GM19395 (cell line): ENCODE measurements around the gene LZTFL1.

Source experiments
- ATAC-seq: cut with Tn5 transposase; IDR thresholded peaks from one replicate; pipeline ENCODE4 v1.9.1; 2021; ENCODE audit warnings: mild to moderate bottlenecking, moderate library complexity; ENCODE audit not compliant: unreplicated experiment

LZTFL1 gene

DNA sequence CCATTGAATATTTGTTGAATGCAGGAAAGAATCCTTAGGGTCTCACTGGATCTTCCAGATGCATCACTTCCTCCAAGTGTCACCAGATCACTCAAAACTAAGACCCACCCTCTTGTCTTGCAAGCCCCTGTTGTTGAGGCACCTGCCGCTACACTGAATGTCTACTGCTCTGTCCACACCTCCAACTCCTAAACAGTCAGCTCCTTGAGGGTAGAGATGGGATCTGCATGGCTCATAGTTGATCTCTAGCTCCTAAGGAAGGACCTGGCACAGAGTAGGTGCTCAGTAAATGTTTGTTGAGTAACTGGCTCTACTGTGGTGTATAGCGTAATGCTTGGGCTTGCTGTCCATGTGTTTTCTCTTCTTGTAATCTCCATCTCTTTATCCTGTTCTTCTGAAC, 54.4 kb downstream of the LZTFL1 start:
- ATAC-seq, result no peak

DNA sequence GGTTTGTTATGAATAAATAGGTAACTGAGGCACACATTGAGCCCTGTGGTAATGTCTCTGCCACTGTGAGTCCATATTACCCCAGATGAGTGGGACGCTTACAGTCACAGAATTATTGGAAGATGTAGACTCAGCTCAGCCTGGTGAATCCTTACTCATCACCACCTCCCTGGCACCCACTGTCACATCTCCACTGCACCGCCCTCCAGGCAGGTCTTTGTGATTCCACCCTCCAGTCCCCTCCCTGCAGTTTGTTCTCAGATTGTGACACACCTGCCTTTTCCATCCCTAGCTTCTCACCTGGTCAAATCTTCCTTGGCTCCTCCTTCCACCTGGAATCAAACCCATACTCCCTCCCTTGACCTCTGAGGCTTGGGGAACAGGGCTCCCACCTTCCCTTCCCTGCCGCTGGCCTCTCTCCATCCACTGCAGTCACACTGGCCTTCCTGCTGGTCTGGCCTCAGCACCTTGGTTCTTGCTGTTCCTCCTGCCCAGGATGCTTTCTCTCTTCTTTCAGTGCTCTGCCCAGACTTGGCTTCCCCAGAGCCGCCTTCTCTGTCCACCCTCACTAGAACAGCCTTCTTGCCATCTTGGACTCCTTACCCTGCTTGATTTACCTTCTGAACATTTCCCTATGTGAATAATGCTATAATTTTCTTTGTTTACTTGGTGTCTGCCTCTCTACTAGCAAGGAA, 55.0 kb downstream of the LZTFL1 start:
- ATAC-seq, result no peak

DNA sequence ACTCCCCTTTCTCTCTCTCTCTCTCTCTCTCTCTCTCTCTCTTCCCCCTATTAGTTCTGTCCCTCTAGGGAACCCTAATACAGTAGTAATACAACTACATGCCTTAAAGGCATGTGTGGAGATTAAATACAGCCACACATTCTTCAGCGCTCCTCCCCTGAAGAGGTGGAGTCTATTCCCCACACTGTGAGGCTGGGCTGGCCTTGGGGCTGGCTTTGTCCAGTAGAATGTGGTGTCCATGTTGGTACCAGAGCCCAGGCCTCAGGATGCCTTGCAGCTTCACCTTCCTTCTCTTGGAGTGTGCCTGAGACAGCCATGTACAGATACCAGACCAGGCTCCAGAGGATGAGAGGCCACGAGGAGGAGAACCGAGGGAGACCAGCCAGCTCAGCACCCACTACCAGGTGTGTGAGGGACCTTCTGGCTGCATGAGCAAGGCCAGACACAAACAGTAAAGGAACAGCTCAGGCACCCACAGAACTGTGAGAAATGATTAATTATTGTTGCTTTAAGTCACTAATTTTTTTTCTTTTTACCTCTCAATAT, 56.2 kb downstream of the LZTFL1 start:
- ATAC-seq, result no peak

DNA sequence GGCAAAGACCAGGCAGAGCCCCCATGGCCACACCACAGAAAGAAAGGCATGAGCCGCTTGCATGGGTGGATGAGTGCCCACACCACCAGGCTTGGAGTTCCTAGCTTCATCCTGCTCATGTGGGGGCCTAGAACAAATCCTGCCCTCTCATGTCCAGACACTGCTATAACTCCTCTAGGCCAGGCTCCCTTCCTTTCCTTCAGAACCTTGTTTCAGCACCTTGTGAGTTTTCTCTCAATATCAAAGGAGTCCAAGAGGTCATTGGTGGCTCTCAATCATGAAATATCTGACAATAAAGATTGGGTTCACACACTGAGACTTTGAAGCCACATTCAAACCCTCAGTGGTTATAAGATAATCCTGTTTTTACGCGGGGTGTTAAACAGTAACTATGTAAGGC, 58.3 kb downstream of the LZTFL1 start:
- ATAC-seq, result no peak

DNA sequence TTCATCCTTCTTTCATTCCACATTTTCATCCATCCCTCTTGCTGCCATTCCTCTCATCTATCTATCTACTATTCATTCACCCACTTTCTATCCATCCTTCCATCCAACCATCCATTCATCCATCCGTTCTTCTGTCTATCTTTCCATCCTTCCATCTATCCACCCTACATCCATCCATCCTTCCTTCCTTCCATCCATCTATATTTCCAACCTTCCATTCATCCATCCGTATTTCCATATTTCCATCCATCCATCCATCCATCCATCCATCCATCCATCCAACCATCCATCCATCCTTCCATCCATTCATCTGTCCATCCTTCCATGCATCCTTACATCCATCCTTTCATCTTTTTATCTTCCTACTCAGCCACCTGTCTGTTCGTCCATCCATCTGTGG, 59.5 kb downstream of the LZTFL1 start:
- no peak for ATAC-seq

DNA sequence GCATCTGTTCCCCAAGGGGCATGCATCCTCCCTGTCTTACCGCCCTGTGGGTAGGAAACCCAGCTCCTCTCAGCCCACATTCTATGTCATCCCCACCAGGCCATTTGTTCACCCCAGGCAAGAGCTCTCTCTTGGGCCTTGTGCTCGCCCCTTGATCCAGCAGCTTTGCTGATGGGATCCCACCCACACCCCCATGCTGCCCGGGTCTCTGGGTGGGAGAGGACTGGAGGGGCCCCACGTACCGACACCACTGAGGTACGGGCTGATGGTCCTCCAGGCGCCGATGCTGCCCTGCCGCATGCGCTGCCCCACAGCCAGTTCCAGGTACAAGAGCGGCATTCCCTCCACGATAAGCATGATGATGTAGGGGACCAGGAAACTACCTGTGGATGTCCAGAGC, 60.1 kb downstream of the LZTFL1 start:
- ATAC-seq, result no peak

DNA sequence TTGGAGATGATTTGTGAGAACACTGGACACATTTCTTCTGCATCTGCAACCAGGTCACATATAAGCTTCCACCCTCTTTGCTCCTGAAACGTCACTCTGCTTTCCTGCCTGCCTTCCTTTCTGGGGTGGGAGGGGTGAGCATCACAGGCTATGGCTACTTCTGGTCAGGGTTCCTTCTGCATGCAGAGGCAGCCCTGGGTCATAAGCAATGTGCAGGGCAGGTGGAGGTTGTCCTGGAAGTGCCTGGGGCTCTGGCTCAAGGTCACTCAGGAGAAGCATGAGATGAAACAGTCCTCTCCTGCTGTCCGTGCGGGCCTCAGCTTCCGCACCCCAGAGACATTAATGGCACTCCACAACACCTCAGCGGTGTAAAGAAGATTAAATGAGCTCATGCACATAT, 60.6 kb downstream of the LZTFL1 start:
- ATAC-seq, result no peak

DNA sequence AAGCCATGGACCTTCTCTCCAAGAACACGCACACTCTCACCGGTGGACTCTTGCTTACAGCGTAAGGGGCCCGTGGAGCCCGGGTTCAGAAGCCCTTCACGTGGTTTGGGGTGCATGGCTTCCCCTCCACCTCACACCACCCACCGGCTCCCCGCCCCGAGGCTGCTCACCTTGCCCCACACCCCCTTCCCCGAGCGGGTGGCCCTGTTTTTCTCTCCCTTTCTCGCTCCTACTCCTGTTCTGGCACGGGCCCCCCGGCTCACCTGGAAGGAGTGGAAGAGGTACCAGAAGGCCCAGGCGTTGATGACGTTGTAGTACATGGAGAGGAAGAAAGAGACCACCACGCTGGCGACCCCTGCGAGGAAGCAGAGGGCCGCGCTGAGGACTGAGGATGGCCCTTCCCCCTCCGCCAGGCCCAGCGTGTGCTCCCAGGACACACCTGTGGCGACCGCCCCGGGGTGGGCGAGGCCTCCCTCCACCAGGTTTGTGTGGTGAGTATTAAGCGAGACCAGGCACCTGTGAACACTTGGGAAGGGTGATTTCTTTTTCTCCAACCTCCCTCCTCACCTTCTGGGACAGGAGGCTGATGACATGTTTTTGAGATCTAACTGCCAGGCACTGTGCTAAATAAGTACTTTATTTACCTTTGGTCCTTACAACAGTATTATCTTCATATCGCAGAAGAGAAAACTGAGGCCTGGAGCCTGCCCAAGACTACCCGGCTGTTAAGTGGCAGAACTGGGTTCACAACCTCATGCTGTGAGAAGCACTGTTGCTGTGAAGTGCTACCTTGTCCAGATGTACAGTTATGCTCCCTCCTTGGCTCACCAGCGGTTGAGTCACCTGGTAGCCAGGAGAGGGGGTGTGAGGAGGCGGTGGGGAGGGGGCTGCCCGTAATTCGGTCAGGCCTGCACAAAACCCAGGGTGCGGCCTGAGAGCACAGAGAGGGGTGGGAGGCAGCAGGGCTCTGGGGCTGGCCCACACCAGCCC, 61.9 kb downstream of the LZTFL1 start:
- no peak for ATAC-seq

DNA sequence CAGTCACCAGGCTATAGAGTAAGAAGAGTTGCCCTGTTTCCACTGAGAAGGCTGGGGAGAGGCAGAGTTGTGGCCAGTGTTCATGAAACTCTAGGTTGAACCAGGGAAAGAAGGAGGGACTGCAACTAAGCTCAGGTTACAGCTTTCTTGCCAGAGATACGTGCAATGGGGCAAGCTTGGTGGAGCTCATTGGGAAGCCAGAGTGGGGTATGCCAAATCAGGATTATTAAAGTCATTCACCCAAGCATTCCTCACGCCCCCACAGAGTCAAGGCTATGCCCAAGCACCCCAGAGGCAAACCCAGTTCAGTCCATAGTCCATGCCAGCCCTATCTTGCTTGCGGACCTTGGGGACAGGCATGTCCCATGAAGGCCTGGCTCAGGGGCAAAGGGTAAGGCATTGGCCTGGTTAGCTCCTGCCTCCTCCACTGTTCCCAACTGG, 63.1 kb downstream of the LZTFL1 start:
- no peak for ATAC-seq

DNA sequence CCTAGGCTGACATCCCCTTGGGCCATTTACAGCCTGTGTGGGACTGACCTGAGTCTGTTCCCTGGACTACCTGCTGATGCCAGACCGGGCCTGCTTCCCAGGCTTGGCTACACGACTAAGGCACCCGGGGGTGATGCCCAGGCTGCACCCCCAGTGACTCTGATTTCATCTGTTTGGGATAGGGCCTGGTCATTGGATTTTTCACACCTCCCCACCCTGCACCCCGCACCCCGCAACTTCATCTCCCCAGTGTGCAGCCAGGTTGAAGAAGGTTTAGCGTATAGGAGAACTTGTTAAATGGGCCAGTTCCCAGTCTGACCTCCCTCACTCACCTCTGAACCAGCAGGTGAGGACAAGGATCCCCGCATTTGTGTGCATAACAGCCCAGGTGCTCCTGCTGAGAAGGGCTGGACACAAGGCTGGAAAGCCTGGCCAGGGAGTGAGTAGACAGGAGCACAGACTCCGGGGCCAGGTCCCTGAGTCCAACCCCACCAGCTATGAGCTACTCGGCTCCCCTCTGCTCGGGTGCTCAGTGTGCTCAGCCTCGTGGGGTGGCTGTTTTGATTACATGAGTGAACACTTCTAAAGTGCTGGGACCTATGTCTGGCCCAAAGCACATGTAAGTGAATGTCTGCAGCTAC, 64.1 kb downstream of the LZTFL1 start:
- ATAC-seq, result no peak

DNA sequence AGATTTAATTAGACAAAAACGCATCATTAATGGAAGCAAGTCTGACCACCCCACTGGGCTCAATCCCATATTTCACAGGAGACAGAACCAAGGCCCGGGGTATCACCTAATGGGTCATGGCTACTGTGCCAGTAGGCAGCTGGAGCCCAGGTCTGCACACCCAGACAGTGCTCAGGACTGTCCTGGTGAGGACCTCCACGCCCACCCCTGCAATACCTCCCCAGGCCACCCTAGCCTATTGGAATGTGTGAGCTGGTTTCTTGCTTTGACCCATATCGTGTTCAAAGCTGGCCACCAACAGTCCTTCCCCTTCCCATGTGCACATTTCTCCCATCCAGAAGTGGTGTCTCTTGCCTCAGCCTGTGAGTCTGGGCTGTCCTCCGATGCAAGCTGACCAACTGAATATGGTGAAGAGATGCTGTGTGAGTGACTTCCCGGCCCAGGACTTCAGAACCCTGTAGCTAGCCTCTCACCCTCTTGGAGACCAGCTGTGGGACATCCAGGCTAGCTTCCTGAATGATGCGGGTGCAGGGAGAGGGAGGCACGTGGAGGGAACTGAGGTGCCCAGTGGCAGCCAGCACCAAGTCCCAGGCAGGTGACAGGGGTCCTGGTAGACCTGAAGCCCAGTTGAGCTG, 64.7 kb downstream of the LZTFL1 start:
- no peak for ATAC-seq

DNA sequence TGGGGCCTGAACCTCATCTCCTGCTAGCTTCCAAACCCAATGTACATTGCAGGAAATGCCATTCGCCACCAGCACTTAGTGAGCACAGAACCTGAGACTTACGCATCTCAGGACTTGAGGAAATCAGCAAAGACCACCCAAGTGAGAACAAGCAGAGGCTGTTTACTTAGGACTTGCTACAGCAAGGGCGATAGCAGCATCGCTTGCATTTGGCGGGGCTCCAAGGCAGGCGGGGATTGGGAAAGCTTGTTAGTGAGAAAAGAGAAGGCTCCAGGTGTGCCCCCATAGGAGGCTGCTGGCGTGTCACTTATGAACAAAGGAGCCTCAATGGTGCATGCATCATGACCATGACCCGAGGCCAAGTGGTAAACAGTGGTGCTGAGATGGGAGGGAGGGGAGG, 65.3 kb downstream of the LZTFL1 start:
- no peak for ATAC-seq

DNA sequence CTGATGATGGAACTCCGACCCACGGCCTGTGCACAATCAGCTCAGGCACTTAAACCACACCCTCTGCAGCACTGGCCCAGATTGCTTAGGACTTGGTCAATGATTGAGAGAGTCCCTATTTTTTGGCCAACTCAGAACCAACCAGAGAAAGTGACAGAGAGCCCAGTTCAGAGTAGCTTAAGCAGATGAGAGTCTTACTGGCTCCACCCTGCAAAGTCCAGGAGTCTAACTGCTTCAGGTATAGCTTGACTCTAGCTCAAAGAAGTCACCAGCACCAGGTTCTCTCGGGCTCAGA, 65.7 kb downstream of the LZTFL1 start:
- ATAC-seq, result no peak

DNA sequence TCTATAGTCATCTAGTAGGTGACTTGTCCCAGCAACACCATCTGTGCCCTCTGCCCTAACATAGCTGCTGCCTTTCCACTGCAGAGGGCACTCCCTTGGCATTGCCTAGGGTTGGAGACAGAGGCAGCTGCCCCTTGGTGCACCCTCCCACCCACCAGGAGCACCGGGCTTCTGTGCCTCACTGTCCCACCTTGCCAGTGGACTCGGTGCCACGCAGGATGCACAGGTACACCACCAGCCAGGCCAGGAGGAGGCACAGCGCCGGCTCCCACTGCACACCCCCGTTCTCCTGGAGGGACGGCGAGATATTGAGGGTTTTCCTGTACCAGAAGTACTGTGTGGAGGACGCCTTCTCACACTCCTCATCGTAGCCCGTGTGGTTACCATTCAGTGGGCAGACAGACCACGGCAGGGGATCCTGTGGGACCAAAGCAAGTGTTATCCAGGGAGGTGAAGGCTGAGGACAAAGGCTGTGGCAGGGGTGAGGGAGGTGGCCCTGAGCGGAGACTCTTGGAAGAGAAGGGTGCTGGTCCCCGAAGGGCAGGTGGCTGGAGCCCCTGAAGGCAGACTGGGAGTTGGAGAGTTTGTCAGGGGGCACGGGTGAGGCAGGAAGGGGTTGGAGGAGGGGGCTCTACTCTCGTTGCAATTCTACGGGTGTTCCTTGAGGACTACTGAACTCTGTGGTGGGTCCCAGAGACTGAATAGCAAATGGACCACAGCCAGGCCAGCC, 66.2 kb downstream of the LZTFL1 start:
- ATAC-seq, result no peak

DNA sequence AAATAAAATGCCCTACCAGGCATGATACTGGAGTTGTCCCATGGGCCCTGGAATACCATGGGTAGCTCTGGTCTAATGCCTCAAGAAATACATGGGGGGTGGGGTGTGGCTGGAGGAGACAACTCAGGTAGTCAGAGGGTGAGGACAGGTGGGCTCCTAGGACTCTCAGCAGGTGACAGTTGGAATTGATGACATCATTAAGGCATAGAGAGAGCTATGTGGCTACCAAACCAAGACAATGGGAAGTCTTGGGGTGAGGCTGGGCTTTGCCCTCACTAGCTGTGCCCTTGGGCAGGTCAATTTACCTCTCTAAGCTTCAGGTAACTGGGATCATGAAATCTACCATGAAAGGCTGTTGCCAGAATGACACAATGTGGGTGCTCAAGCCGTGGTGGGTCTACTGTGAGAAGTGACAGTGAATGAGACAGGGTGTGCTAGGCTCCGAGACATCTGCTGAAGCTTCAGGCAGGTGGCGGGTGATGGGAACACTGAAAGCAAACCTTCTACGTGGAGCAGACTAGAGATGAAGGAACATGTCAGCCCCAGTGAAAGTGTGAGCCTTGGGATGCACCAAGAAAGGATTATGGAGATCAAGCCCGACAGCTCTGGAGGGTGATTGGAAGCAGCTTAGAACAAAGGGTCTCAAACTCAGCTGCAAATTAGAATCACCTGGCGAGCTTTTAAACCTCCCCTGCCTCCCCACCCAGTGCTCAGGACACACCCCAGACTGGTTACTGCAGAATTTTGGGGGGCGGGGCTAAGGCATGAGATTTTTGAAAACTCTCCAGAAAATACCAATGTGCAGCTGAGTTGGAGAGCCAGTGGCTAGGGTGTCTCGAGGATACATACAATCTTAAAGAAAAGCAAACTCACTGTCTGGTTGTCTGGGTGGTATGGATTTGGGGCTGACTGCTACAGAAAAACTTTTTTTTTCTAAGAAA, 67.1 kb downstream of the LZTFL1 start:
- no peak for ATAC-seq

DNA sequence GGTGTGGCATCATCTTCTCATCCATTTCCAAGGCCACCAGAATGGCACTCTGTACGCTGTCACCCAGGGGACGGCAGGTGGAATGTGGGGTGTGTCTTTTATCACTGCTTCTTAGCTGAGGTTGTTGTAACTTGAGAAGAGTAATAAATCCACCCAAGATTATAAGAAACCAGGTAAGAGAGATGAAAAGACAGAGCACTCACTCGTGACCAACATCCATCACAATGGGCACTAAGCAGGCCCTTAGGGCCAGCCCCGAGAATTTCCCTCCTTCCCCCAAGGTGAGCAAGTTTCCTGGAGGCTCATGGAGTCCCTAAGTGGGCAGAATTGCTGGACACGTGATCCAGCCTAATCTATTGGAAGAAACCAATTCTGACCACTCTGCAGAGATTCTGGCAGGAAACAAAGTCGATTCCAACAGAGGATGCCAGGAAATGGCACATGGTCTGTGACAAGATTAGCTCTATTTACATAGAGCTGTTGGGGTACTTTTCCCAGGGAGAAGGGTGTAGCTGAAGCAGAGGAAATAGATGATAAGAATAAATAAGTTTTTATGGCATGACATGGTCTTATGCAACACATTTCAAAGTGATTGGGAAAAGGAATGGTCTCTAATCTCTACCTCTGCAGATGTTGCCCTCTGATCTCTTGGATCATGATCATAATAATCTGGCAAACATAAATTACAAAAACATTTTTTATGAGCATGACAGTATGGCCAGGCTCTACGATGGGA, 68.0 kb downstream of the LZTFL1 start:
- no peak for ATAC-seq
